Esophagus muscularis mucosa (tissue), 4 donors: ENCODE measurements around the gene DLX3.

Experiments used
- EP300 ChIP-seq: sonication (generic); formaldehyde crosslinking; IDR thresholded peaks from one replicate; pipeline ENCODE4 v1.6.1; 2017; ENCODE audit warnings: antibody characterized with exemption
- POLR2A ChIP-seq: fragments of 450-650 bp; IDR thresholded peaks from one replicate; pipeline ENCODE4 v1.6.1; 2017; ENCODE audit warnings: antibody characterized with exemption, moderate library complexity, mild to moderate bottlenecking, low read depth
- TF ChIP-seq, protein P1 (sequence below), 3 experiments: fragments of 200-600 bp in 2 of 3; fragments of 450-650 bp in 1 of 3; sonication (generic) in 2 of 3; IDR thresholded peaks; one replicate each; pipeline ENCODE4 v1.5.1; 2017 to 2019; ENCODE audit warnings: antibody characterized with exemption in 3 of 3, mild to moderate bottlenecking in 2 of 3, moderate library complexity in 1 of 3

GRCh38 chr17:49994085-49995054, 654 bp downstream of the DLX3 start:
- TF ChIP-seq, protein P1, sequence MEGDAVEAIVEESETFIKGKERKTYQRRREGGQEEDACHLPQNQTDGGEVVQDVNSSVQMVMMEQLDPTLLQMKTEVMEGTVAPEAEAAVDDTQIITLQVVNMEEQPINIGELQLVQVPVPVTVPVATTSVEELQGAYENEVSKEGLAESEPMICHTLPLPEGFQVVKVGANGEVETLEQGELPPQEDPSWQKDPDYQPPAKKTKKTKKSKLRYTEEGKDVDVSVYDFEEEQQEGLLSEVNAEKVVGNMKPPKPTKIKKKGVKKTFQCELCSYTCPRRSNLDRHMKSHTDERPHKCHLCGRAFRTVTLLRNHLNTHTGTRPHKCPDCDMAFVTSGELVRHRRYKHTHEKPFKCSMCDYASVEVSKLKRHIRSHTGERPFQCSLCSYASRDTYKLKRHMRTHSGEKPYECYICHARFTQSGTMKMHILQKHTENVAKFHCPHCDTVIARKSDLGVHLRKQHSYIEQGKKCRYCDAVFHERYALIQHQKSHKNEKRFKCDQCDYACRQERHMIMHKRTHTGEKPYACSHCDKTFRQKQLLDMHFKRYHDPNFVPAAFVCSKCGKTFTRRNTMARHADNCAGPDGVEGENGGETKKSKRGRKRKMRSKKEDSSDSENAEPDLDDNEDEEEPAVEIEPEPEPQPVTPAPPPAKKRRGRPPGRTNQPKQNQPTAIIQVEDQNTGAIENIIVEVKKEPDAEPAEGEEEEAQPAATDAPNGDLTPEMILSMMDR (IDR thresholded peaks at IDR 0.05): peak in 1 of 3 experiments; percentile 8
- TF ChIP-seq EP300 (no peak), POLR2A (no peak)
